T-helper 2 cell treated with Interferon-gamma antibody and Interleukin-4, amounts not matched to agents 5 μg/mL and 100 μg/mL, for 36 hours (primary cell): Measurements from ENCODE around the gene FRMD5.
"Not testable (repeated sequence)": the region's sequence is repeated elsewhere in the genome, so short reads cannot be mapped to it uniquely, and the experiment has no call there.

Experiments used
- DNase-seq: peaks from one replicate; pipeline ENCODE4 v3.0.0; 2021; ENCODE audit warnings: low spot score
- H3K27ac Mint-ChIP-seq: one replicate; pipeline ENCODE4 v1.8.0; 2021; ENCODE audit warnings: mild to moderate bottlenecking, mixed read lengths
- H3K27me3 Mint-ChIP-seq: one replicate; pipeline ENCODE4 v1.8.0; 2021; ENCODE audit warnings: low read depth, mixed read lengths
- H3K36me3 Mint-ChIP-seq: one replicate; pipeline ENCODE4 v1.8.0; 2021; ENCODE audit warnings: low read depth, mixed read lengths
- H3K4me1 Mint-ChIP-seq: one replicate; pipeline ENCODE4 v1.8.0; 2021; ENCODE audit warnings: low read depth, mixed read lengths
- H3K4me3 Mint-ChIP-seq: one replicate; pipeline ENCODE4 v1.8.0; 2022; ENCODE audit warnings: mild to moderate bottlenecking, moderate library complexity, mixed read lengths
- H3K9me3 Mint-ChIP-seq: one replicate; pipeline ENCODE4 v1.8.0; 2021; ENCODE audit warnings: mixed read lengths

The FRMD5 gene

DNA sequence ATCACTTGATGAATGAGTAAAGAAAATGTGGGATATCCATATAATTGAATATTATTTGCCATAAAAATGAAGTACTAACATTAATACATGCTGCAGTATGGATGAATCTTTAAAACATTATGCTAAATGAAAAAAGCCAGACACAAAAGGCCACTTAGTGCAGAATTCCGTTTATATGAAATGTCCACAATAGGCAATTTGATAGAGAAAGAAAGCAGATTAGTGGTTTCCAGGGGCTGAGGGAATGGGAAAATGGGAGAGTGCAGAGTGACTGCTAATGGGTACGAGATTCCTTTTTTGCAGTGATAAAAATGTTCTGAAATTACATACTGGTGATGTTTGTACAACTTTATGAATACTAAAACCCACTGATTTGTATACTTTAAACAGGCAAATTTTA, 126.7 kb downstream of the FRMD5 start:
- Mint-ChIP-seq H3K27ac (no peak overlapping the region), H3K9me3 (no peaks in the 10 kb centered on the region), H3K4me3 (no peak overlapping the region), H3K4me1 (peaks cover 3% of the 10 kb centered on the region), H3K36me3 (no peaks in the 10 kb centered on the region), H3K27me3 (peaks cover 34% of the 10 kb centered on the region)
- no peak for DNase-seq

GRCh38 chr15:44066211-44066827, 128.8 kb downstream of the FRMD5 start:
- DNase-seq = peak; percentile 33
- peaks cover 3% of the 10 kb centered on the region for H3K4me1 Mint-ChIP-seq
- H3K9me3 Mint-ChIP-seq = no peaks in the 10 kb centered on the region
- H3K36me3 Mint-ChIP-seq = no peaks in the 10 kb centered on the region
- H3K27me3 Mint-ChIP-seq = peaks cover 31% of the 10 kb centered on the region
- H3K4me3 Mint-ChIP-seq = no peak overlapping the region
- no peak overlapping the region for H3K27ac Mint-ChIP-seq

DNA sequence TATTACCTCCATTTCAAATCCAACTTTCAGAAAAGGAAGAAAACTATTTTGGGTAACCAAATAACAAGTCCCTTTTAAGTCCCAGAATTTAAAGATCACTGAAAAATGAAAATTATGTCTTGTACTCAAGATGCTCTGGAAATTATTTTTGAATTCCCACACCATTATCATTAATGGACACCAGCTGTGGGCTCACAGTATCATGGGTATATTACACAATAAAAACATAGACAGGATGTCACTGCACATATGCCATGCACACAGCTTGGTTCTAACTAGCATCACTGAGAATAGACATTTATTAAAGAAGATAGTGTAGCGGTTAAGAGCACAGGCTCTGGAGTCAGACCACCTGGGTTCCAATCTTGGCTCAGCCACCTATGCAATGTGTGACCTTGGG, 130.4 kb downstream of the FRMD5 start:
- DNase-seq = no peak
- Mint-ChIP-seq H3K4me3 (no peak overlapping the region), H3K27ac (no peak overlapping the region), H3K27me3 (peaks cover 32% of the 10 kb centered on the region), H3K9me3 (no peaks in the 10 kb centered on the region), H3K36me3 (no peaks in the 10 kb centered on the region), H3K4me1 (peaks cover 3% of the 10 kb centered on the region)

GRCh38 chr15:44058126-44058525, 136.9 kb downstream of the FRMD5 start:
- Mint-ChIP-seq H3K27ac (no peak overlapping the region), H3K36me3 (no peaks in the 10 kb centered on the region), H3K9me3 (no peaks in the 10 kb centered on the region), H3K27me3 (peaks cover 25% of the 10 kb centered on the region), H3K4me3 (no peak overlapping the region), H3K4me1 (peaks cover 3% of the 10 kb centered on the region)
- no peak for DNase-seq

DNA sequence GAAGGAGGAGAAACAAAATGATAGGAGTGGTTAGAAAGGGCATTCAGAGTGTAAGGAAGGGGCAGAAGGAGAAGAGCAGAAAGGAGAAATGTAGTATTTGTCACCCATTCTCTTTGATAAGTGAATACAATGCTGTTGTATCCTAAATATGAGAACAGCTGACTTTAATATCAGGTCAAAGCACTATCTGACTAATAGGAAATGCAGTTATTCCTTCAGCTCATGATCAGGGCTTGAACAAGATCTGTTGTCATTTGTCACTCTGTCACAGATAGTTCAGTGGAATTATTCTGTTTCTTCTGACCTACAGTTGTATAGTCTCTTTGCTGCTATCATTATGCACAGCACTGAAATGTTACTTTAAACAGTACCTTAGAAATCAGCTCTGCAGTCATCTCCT, 149.4 kb downstream of the FRMD5 start:
- Mint-ChIP-seq H3K36me3 (no peaks in the 10 kb centered on the region), H3K27ac (no peak overlapping the region), H3K4me1 (peaks cover 4% of the 10 kb centered on the region), H3K4me3 (no peak overlapping the region), H3K27me3 (peaks cover 12% of the 10 kb centered on the region), H3K9me3 (no peaks in the 10 kb centered on the region)
- no peak for DNase-seq

- H3K9me3 Mint-ChIP-seq = no peaks in the 10 kb centered on the region
- H3K4me1 Mint-ChIP-seq = peaks cover 4% of the 10 kb centered on the region
- H3K4me3 Mint-ChIP-seq = no peak overlapping the region
- no peaks in the 10 kb centered on the region for H3K36me3 Mint-ChIP-seq
- peaks cover 14% of the 10 kb centered on the region for H3K27me3 Mint-ChIP-seq
- DNase-seq = no peak
- no peak overlapping the region for H3K27ac Mint-ChIP-seq
Observed at GRCh38 chr15:44045217-44045616, 149.9 kb downstream of the FRMD5 start.

GRCh38 chr15:44038755-44039191, 156.3 kb downstream of the FRMD5 start:
- H3K9me3 Mint-ChIP-seq = no peaks in the 10 kb centered on the region
- H3K27ac Mint-ChIP-seq = no peak overlapping the region
- no peak for DNase-seq
- H3K36me3 Mint-ChIP-seq = no peaks in the 10 kb centered on the region
- H3K4me1 Mint-ChIP-seq = no peaks in the 10 kb centered on the region
- no peak overlapping the region for H3K4me3 Mint-ChIP-seq
- H3K27me3 Mint-ChIP-seq = peaks cover 26% of the 10 kb centered on the region

GRCh38 chr15:44035781-44036699, 159.0 kb downstream of the FRMD5 start:
- H3K4me3 Mint-ChIP-seq = no peak overlapping the region
- H3K27me3 Mint-ChIP-seq = peaks cover 25% of the 10 kb centered on the region
- H3K9me3 Mint-ChIP-seq = no peaks in the 10 kb centered on the region
- DNase-seq = no peak
- no peaks in the 10 kb centered on the region for H3K36me3 Mint-ChIP-seq
- no peak overlapping the region for H3K27ac Mint-ChIP-seq
- H3K4me1 Mint-ChIP-seq = no peaks in the 10 kb centered on the region

- H3K4me1 Mint-ChIP-seq = no peaks in the 10 kb centered on the region
- H3K4me3 Mint-ChIP-seq = no peak overlapping the region
- H3K9me3 Mint-ChIP-seq = no peaks in the 10 kb centered on the region
- peaks cover 26% of the 10 kb centered on the region for H3K27me3 Mint-ChIP-seq
- DNase-seq = no peak
- H3K27ac Mint-ChIP-seq = no peak overlapping the region
- H3K36me3 Mint-ChIP-seq = no peaks in the 10 kb centered on the region
Observed at GRCh38 chr15:44034933-44035624, 160.0 kb downstream of the FRMD5 start.

DNA sequence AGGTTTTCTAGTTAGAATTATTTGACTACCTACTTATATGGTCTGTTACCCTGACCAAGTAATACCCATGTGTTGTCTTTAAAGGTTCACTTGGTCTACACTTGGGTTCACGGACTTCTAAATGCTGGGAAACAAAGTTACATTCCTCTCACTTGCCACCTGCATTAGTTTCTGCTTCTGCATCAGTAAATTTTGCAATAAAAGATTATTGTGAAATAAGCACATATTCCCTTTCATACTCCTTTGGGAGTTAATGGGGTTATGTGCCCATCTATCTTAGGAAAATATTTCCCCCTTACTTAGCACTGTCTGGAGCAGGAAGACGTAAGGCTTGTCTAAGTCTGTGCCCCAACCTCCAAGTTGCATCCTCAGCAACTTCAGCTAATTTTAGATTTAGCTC, 160.7 kb downstream of the FRMD5 start:
- peaks cover 23% of the 10 kb centered on the region for H3K27me3 Mint-ChIP-seq
- DNase-seq = no peak
- no peaks in the 10 kb centered on the region for H3K36me3 Mint-ChIP-seq
- no peak overlapping the region for H3K27ac Mint-ChIP-seq
- H3K9me3 Mint-ChIP-seq = no peaks in the 10 kb centered on the region
- H3K4me3 Mint-ChIP-seq = no peak overlapping the region
- H3K4me1 Mint-ChIP-seq = no peaks in the 10 kb centered on the region

DNA sequence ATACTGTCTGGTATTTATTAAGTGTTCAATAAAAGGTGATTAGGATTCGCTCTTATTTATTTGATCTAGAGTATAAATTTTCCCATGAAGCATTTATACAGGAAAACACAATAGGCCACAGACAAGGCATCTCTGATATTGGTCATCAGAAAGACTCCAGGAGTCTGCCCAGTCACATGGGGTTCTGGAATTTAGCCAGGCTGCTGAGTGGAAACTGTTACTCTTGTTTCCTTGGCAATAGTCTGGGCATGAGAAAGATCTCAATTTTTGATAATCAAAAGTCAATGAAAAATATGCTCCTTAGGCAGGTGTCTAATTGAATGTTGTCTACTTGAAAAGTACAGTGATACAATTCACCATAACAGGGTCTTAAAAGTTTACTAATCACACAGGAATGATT, 161.2 kb downstream of the FRMD5 start:
- Mint-ChIP-seq H3K36me3 (no peaks in the 10 kb centered on the region), H3K9me3 (no peaks in the 10 kb centered on the region), H3K27ac (no peak overlapping the region), H3K27me3 (peaks cover 23% of the 10 kb centered on the region), H3K4me3 (no peak overlapping the region), H3K4me1 (no peaks in the 10 kb centered on the region)
- DNase-seq = no peak

GRCh38 chr15:44032820-44033219, 162.3 kb downstream of the FRMD5 start:
- not testable (repeated sequence) for H3K36me3 Mint-ChIP-seq, H3K4me3 Mint-ChIP-seq, H3K4me1 Mint-ChIP-seq, H3K9me3 Mint-ChIP-seq, DNase-seq, H3K27ac Mint-ChIP-seq
- H3K27me3 Mint-ChIP-seq = peaks cover 24% of the 10 kb centered on the region

DNA sequence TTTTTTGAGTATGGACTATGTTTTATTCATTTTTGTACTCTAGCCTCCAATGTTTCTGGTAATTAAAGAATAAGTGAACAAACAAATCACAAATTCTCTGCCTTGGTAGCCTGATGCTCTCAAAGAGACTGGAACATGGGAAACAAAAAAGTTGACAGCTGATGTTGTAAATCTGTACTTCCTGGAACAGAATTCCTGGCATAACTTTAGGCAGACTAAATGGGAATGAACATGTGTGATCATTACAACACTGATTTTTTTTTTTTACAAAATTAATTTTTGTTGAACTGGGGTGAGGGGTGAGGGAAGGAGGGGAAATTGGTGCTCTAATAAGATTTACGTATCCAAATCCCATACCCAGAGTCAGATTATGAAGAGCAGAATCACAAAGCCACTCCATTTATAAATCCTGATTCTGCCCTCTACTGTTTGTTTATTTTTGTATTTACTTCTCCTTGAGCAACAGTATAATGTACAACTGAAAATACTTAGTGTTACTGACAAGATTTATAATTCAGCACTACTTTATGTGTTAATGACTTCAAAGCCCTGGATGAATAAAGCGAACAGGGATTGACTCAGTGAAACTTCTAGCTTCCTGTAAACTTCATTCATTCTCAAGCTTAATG, 165.0 kb downstream of the FRMD5 start:
- no peak for DNase-seq
- Mint-ChIP-seq H3K9me3 (no peaks in the 10 kb centered on the region), H3K27me3 (peaks cover 29% of the 10 kb centered on the region), H3K27ac (no peak overlapping the region), H3K4me3 (no peak overlapping the region), H3K36me3 (no peaks in the 10 kb centered on the region), H3K4me1 (no peaks in the 10 kb centered on the region)

- Mint-ChIP-seq H3K36me3 (no peaks in the 10 kb centered on the region), H3K27me3 (peaks cover 23% of the 10 kb centered on the region), H3K9me3 (no peaks in the 10 kb centered on the region), H3K4me1 (no peaks in the 10 kb centered on the region), H3K27ac (no peak overlapping the region), H3K4me3 (no peak overlapping the region)
- DNase-seq = no peak
Observed at GRCh38 chr15:44029003-44029402, 166.1 kb downstream of the FRMD5 start.
